CD1c-positive myeloid dendritic cell (primary cell): ENCODE data around the gene RXFP1.

ENCODE experiments used
- DNase-seq: peaks from one replicate; pipeline ENCODE4 v3.0.0-alpha.2; 2016; ENCODE audit errors: extremely low spot score

RXFP1 gene

DNA sequence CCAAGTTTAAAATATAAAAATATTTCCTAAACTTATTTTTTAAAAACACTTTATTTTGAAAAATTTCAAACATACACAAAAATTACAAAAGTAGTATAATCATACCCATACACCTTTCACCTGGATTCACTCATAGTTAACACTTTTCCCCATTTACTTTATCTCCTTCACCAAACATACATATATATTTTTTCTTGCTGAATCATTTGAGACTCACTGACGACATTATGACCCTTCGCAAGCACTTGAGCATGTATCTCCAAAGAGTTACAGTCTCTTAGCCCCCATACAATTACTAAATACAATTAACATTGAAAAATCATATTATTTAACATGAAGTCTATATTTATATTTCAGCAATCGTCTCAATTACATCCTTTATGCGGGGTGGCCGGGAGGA, 19.8 kb downstream of the RXFP1 start:
- no peak for DNase-seq

DNA sequence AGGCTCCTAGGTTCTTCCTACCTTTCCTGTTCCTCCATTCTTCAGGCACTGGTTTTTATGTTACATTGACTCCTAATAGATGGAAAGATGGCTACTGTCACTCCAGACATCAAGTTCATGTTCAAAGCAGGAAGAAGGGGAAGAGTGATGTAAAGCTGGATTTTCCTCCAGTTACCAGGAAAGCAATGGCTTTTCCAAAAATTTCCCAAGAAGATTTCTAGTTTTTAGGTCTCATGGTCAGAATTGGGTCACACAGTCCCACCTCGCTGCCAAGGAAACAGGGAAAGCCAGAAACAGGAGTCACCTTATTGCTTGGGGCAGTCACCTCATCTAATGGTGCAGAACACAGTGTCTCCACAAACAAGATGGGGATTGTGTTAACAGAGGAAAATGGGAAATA, 21.5 kb downstream of the RXFP1 start:
- no peak for DNase-seq

DNA sequence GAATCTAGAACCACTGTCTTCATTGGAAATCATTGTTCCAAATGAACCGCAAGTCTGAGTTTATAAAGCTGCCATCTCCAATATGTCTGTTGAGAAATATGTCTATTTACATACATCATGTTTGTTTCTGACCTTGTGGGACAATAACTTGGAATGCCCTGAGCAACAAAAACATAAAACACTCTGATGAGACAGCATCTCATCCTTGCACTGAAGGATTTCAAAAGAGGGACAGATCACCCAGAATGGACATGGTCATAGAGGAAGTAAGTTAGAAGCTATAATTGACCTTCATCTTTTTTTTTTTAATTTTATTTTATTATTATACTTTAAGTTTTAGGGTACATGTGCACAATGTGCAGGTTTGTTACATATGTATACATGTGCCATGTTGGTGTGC, 22.5 kb downstream of the RXFP1 start:
- no peak for DNase-seq

DNA sequence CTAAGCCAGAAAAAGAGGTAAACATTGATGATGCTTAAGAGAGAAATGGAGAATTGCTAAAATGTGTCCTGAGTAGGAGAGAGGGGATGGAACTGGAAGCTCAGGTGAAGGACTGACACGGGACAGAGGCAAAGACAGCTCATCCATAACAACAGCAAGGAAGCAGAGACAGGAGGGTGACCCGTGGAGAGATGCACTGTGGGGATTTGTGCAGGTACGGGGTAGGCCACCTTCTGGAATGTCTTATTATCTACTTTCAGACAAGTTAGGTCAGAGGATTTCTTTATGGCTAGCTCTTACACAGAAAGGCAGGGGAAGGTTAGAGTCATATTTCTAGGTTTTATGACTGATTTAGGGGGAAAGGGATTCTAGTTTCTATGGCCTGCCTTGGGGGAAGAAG, 31.7 kb downstream of the RXFP1 start:
- DNase-seq, result no peak

DNA sequence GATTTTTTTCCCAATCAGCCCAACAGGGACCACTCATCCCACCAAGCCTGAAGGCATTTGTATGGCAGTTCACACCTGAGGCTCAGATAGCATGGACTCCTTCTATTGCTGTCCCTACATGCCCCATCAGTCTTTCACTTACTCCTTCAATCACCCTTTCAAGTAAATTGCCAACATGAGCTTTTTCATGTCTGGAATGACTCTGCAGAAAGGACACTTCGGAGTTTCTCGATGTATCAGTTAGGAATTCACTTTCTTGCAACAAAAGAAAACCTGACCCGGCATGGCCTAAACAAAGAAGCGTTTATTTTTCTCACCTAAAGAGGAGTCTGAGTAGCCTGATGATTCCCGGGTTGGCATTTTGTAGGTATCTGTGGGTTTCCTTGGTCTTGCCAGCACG, 38.6 kb downstream of the RXFP1 start:
- DNase-seq, result no peak

DNA sequence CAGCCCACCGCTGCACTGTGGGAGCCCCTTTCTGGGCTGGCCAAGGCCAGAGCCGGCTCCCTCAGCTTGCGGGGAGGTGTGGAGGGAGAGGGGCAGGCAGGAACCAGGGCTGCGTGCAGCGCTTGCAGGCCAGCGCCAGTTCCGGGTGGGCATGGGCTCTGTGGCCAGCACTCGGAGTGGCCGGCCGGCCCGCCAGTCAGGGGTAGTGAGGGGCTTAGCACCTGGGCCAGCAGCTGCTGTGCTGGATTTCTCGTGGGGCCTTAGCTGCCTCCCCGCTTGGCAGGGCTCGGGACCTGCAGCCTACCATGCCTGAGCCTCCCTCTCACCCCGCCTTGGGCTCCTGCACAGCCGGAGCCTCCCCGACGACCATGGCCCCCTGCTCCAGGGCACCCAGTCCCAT, 45.2 kb downstream of the RXFP1 start:
- DNase-seq, result no peak

DNA sequence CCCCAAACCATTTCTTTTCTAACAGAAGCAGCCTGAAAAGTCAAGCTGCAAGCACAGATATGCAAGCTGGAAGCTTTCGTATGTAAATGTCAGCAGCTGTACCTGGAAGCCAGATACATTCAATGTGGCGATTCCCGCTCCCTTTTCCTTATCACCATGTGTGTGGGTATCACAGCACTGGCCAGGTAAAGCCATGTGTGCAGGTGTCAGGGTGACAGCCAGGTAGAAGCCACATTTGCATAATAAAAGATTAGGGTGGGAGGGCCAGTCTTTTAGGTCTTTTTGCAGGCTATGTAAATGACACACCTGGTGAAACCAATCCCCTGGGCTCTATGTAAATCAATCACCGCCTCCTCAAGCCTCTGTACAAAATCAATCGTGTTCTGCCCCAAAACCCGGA, 50.1 kb downstream of the RXFP1 start:
- DNase-seq, result no peak

DNA sequence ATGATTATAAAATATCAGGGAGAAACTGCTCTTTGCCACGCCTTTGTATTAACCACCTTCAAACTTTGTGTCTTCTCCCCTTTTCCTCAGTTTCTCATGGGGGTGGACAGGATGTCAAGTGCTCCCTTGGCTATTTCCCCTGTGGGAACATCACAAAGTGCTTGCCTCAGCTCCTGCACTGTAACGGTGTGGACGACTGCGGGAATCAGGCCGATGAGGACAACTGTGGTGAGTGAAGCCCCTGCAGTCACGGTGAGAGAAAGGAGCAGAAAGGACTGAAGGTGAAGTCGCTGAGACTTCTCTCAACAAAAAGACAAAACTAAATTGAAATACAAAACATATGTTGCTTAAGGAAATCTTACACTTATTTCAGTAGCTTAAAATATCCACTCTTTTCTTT, 50.9 kb downstream of the RXFP1 start:
- no peak for DNase-seq

DNA sequence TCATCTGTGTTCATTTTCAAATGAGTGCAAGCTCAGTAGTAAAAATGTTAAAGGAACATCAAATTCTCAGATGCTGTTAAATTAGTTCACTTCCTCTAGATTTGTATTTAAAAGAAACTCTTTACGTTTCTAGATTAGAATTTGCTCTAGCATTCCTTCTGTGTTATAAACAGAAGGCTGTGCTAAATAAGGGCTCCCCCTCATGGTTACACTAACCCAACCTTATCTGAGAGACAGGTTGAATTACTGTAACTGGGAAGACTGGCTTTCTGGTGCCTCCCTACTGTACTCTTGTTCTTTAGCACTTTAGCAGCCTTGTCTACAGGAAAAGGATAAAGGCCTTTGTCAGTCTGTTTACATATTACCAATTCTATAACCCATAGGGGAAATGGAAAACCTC, 56.8 kb downstream of the RXFP1 start:
- no peak for DNase-seq

DNA sequence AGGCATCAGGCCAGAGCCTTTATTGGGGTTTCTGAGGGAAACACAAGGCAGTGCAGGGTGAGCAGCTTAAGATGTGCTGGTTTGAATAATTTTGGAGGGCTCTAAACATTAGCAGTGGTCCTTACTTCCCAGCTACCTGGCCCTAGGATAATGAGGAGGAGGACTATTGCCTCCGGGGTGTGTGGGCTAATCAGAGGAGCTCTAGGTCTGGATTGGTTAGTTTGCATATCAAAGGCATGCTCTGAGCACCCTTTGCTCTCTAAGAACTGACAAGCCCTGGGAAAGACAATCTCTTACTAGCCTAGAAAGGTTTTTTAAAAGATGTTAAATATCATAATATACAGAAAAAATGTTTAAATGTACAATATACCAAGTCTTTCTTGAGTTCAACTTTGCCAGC, 58.4 kb downstream of the RXFP1 start:
- DNase-seq, result no peak

DNA sequence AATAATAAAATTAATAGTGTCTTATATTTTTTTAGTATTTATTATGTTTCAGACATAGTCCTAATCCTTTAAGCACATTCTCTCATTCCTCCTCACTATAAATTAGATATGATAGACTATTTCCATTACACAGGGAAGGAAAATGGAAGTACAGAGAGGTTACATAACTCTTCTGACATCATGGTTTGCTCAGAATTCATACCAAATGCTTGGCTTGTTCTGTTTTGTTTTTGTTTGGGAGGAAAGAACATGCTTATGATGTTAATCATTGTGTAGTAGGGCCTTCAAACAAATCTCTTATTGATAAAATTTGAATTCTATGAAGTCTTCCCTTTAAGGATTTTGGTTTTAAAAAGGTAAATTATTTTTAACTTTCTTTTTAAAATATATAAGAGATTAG, 59.5 kb downstream of the RXFP1 start:
- no peak for DNase-seq

DNA sequence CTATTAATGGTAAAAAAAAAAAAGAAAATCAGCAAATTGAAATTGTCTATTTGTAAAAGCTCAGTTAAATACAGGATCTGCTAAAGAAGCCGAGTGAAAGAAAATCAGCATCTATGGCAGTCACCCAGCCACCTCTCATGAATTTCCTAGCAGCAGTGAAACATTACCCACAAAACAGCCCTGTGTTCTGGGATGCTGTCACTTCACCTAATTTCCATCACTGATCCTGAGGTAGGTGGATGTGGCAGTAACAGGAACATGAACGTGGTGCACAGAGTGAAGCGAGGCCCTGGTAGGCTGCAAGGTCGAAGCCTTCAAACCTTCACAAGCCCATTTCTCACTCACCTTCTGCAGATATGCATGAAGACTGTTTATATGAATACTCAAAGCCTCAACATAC, 65.2 kb downstream of the RXFP1 start:
- DNase-seq, result no peak

DNA sequence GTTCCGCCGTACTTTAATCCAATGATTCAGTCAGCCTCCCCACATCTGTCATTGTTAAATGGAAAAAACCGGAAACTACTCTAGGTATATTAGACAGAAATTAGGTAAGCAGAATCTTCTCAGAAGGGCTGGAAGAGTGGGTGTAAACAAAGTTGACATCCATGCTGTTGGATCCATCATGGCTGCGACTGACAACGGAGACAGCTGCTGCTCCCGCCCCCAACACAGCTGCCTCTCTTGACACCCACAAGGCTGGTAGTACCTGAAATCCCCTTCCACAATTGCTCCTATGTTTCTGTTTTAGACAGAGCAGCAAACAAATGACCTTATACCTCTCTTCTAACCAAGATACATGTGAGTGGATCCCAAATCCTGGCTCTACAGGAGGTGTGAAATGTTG, 66.6 kb downstream of the RXFP1 start:
- no peak for DNase-seq

DNA sequence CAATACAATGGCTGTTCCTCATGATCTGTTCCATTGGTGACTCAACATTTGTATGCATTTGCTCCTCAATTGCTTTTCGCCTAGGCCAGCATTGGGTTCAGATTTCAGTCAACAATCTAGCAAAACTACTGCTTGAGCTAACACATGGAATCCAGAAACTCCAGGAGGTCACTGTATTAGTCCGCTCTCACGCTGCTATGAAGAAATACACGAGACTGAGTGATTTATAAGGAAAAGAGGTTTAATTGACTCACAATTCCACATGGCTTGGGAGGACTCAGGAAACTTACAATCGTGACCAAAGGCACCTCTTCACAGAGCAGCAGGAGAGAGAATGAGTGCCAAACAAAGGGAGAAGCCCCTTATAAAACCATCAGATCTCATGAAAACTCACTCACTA, 67.1 kb downstream of the RXFP1 start:
- no peak for DNase-seq

DNA sequence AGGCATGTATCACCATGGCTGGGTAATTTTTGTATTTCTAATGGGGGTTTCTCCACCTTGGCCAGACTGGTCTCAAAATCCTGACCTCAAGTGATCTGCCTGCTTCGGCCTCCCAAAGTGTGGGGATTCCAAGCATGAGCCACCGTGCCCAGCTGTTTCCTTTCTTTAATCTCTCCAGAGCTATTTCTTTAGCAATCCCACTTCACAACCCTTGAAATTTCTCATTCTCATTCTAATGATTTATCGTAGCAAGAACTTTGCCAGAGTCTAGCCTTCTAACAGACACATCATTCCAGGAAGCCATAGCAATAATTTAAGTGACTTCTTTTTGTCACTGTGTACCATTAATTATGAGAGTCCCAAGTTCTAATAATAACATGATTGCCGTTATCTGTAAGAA, 68.6 kb downstream of the RXFP1 start:
- no peak for DNase-seq

DNA sequence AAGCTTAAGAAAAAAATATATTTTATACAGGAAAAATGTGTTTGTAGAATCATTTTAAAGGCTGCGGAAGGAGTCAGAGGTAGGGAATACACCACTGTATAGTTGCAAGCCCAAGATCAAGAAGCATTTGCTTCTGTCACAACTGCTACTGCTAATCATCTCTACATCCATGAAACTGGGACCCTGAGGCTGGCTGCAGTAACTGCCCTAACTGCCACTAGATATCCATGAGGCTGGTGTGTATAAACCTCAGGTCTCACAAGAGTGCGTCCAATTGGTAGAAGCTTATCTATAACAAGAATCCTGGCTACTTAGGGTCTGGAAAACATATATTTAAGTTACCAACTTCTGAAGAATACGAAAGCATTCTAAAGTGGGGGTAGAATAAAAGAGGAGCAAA, 69.1 kb downstream of the RXFP1 start:
- DNase-seq, result no peak

DNA sequence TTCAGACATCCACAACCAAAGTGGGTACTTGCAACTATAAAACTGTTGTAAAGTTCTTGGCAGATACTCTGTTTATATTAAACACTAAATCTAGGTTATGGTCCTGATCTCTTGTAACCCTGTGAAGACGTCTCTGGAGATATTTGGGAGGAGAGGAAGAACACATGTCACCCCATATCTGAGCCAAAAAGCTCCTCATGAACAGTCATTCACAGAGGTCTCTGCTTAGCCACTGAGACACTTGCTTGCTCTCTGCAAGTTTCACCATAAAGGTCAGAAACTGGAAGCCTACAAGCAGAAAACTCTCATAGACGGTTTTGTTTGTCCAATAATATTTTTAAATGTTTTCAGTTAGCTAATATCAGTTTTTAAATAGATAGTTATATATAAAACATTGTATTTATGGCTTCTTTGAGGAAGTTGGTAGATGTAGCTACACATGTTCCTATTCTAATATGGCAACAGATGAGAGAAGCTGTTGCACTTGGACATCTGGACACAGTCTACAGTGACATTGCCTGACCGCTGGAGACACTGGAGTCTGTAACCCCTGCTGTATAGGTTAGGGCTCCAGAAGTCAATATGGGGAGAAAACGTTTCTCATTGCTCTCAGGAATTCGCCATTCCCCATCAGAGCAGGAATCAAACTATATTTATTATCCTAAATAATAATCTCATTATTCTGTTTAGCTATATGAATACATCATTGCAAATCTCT, 76.4 kb downstream of the RXFP1 start:
- no peak for DNase-seq

DNA sequence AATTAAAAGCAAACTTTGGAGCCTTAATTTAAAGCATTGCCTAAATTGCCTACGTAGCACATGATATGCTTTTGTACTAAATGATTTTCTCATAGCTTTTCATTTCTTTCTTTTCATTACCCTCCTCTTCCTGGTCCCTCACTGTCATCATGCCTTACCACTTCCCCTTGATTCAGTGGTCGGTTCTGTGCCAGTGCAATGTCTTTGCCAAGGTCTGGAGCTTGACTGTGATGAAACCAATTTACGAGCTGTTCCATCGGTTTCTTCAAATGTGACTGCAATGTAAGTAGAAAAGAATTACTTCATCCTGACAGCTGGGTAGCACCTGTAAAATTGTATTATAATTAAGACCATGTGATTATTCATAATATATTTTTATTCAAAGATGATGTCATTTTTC, 77.5 kb downstream of the RXFP1 start:
- peak; percentile 9 for DNase-seq

DNA sequence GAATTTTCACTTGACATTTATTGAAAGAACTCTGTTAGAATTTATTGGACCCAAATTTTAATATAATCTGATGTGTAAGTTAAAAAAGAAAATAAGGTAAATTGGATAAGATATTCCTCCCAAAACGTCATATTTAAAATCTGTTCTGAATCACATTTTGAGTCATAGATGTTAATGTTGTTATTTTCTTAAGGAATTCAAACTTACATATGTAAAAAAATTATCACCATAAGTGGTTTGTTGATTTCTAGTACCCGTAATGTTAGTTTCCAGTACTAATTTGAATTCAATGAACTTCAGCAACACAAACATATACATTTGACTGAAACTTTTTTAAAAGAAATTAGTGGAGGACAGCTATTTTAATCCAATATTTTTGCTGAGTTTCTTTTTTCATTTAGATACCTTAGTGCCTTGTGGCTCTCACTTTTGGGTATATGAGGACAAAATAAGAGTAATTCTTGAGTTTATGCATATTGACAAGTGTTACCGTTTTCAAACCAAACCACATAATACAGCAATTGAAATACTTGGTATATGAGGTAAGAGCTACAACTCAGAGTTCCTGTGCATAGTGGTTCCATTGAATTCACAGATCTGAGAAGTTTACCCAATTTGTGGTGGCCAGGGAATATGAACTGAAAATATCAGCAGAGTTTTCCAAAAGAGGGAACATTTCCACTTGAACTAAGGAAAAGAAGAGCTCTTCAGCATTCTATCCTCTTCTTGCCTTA, 78.2 kb downstream of the RXFP1 start:
- DNase-seq, result no peak

DNA sequence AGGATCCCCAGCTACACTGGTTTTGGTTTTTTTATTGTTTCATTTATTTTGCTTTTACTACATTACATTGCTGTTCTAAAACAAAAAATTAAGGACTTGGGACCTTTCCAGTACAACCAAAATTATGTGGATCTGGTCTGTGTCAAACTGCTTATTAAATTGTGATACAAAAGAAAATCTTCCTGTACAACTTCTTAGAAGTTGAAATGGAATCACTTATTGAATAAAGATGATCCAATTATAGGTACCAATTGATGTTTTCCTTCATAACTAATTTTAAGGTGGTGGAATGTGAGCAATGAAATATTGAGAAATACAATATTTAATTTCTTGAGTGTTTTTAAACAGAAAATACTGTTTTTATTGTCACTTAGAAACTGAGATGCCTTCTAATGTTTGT, 82.7 kb downstream of the RXFP1 start:
- no peak for DNase-seq

DNA sequence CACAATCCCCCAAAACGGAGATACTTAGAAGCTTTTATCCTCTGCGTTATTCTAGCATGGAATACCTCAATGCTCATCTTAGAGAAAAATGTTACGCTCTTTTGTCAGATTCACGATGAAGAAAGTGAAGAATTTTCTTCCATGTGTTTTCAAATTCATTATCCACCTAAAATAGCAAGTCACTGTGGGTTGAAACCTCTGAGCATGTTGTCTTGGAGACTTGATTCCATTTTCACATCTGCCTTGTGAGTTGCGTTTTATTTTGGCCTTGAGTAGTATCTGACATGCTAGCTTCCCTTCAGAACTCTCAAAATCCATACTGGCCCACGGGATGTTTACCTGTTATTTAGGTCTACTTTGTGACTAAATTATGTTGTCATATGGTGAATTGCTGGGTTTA, 83.7 kb downstream of the RXFP1 start:
- DNase-seq, result no peak

DNA sequence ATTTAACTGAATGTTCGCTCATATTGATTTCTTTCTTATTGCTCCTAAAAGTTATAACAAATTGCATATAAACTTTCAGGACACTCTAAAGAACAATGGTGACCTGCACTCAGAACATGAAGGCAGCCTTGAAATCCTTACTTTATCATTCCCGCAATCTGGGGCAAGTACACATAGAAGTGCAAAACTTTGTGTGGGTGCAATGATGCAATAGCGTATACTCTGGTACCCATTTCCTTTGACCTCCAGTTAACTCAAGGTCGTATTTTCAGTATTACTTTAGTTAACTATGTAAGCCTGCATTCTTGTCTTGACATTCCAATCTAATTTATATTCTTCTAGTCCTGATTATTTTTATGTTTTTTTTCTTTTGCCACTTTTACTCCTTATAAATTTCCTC, 85.3 kb downstream of the RXFP1 start:
- no peak for DNase-seq

DNA sequence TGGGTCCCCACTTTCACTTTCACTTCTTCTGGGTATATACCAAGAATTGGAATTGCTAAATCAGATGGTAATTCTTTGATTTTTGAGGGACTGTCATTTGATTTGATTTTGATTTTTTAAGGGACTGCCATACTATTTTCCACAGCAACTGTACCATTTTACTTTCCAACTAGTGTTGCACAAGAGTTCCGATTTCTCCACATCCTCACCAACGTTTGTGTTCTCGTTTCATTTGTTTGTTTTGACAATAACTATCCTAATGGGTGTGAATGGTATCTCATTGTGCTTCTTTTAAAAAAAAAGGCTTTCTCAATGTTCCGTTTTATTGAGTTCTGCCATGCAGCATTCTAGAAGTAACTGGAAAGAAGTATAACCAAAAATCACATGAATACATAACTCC, 87.4 kb downstream of the RXFP1 start:
- DNase-seq, result peak; percentile 20

DNA sequence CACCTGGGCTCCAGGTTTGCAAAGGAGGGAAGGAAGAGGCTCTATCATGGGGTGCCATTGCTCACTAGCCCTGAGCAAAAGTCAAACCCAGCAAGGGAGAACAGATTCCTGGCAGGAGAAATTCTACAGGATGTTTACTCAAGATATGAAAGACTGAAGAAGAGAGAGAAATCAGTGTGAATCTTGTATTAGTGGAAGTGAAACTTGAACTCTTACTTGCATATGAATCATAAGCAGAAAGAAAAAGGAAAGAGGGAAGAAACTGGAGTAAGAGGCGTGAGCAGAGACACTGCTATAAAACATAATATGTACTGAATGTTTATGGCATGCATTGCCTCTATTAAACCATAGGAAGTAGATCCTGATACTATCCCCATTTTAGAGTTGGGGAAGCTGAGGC, 89.1 kb downstream of the RXFP1 start:
- DNase-seq, result peak; percentile 41
